RWPE2 (cell line): Measurements from ENCODE around the gene ZNF471.

ENCODE experiments used
- ATAC-seq: fragments of 200-7000 bp; cut with Tn5 transposase; 3 replicates; pipeline ENCODE4 v1.9.1; 2021; ENCODE audit warnings: low read depth
- DNase-seq: peaks from one replicate; pipeline ENCODE4 v3.0.0-alpha.2; 2020; ENCODE audit warnings: low spot score
- H3K27ac ChIP-seq: fragments of 450-650 bp; 2 replicates; pipeline ENCODE4 v1.5.1; 2017; ENCODE audit warnings: mild to moderate bottlenecking; ENCODE audit not compliant: poor library complexity, severe bottlenecking
- H3K27me3 ChIP-seq: fragments of 250-450 bp; sonication (Bioruptor Pico); 2 replicates; pipeline ENCODE4 v1.5.1; 2021; ENCODE audit warnings: mild to moderate bottlenecking, moderate library complexity; ENCODE audit not compliant: insufficient read depth, poor library complexity, severe bottlenecking
- H3K36me3 ChIP-seq: fragments of 250-450 bp; sonication (Bioruptor Pico); 2 replicates; pipeline ENCODE4 v1.5.1; 2020; ENCODE audit warnings: low read depth, mild to moderate bottlenecking, moderate library complexity
- H3K4me1 ChIP-seq: fragments of 250-450 bp; sonication (Bioruptor Pico); 2 replicates; pipeline ENCODE4 v1.5.1; 2021; ENCODE audit warnings: mild to moderate bottlenecking, moderate library complexity; ENCODE audit not compliant: insufficient read depth, poor library complexity, severe bottlenecking
- H3K4me3 ChIP-seq: fragments of 250-450 bp; sonication (Bioruptor Pico); 2 replicates; pipeline ENCODE4 v1.5.1; 2021; ENCODE audit warnings: mild to moderate bottlenecking, moderate library complexity; ENCODE audit not compliant: severe bottlenecking
- H3K9me3 ChIP-seq: fragments of 250-450 bp; sonication (Bioruptor Pico); 2 replicates; pipeline ENCODE4 v1.5.1; 2021; ENCODE audit warnings: mild to moderate bottlenecking, moderate library complexity; ENCODE audit not compliant: severe bottlenecking
- TF ChIP-seq, protein P1 (sequence below): fragments of 450-650 bp; IDR thresholded peaks from one replicate; pipeline ENCODE4 v1.5.1; 2017; ENCODE audit warnings: mild to moderate bottlenecking, moderate library complexity; ENCODE audit not compliant: poor library complexity, severe bottlenecking

ZNF471 gene

DNA sequence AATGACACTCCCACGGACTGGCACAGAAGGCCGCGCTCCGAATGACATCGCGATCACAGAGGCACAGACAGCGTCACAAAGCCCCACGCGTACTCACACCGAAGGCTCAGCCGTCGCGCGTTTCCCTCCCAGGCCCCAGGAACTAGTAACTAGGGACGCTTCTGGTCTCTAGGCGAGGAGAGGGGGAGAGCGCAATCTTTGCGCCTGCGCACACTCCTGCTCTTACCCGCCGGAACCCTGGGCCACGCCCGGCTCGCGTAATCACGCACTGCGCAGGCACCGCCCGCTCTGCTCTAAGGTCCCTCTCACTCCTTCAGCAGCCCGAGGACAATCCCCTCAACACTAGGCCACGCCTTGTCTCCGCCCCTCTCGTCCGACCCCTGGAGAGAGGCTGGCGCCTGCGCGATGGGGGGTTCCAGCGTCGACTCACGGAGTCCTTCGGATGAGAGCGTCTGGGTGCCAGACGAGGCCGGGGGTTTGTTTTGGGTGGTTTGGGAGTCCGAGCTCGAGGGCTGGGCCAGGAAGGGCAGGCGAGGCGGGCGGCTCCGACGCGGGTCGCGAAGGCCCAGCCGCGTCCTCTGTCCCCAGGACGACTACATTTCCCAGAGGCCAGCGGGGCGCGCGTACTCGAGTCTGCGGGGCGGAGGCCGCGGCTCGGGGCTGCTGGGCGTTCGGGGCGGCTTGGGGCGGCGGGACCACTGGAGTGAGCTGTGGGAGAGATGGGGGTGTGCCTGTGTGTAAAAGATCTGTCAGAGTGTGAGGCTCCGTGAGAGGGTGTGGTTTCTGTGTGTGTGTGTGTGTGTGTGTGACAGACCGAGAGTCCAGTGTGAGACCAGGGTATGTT is at the start of gene ZNF471:
TSS of gene ZNF471 (plus strand) at position 410 of the 844 bp plus-strand sequence. CDS start 3,717 bp downstream, outside the sequence.
- Histone ChIP-seq H3K27me3 (no peaks in the 10 kb centered on the region), H3K27ac (peak within 1 kb of the TSS; percentile 47), H3K36me3 (no peaks in the 10 kb centered on the region), H3K9me3 (peaks cover 7% of the 10 kb centered on the region), H3K4me3 (peak within 1 kb of the TSS; percentile 51), H3K4me1 (no peaks in the 10 kb centered on the region)
- DNase-seq (peak; percentile 86), ATAC-seq (peak; percentile 99)
- TF ChIP-seq, protein P1, sequence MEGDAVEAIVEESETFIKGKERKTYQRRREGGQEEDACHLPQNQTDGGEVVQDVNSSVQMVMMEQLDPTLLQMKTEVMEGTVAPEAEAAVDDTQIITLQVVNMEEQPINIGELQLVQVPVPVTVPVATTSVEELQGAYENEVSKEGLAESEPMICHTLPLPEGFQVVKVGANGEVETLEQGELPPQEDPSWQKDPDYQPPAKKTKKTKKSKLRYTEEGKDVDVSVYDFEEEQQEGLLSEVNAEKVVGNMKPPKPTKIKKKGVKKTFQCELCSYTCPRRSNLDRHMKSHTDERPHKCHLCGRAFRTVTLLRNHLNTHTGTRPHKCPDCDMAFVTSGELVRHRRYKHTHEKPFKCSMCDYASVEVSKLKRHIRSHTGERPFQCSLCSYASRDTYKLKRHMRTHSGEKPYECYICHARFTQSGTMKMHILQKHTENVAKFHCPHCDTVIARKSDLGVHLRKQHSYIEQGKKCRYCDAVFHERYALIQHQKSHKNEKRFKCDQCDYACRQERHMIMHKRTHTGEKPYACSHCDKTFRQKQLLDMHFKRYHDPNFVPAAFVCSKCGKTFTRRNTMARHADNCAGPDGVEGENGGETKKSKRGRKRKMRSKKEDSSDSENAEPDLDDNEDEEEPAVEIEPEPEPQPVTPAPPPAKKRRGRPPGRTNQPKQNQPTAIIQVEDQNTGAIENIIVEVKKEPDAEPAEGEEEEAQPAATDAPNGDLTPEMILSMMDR = no peak

DNA sequence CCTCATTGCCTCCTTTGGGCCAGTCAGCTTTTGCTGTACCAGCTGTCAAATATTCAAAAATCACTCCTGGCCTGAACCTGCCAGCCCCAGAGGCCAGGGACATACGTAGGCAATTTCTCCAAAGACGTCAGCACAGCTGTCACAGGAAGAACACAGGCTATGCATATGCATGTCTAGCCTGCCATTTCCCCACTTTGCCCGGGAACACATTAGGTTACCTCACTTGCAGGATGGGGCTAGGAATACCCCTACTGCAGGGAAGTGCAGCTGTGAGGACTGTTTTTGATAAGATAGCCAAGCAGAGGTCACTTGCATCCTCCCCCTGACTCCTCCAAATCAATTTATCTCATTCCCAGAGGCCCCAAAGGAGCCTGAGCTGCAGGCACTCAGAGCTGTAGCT is 33.3 kb upstream of the ZNF471 start:
- Histone ChIP-seq H3K4me1 (no peaks in the 10 kb centered on the region), H3K27ac (no peak overlapping the region), H3K9me3 (peaks cover 14% of the 10 kb centered on the region), H3K27me3 (no peaks in the 10 kb centered on the region), H3K36me3 (no peaks in the 10 kb centered on the region), H3K4me3 (no peak overlapping the region)
- TF ChIP-seq, protein P1 = no peak
- DNase-seq = no peak
- ATAC-seq = no peak

DNA sequence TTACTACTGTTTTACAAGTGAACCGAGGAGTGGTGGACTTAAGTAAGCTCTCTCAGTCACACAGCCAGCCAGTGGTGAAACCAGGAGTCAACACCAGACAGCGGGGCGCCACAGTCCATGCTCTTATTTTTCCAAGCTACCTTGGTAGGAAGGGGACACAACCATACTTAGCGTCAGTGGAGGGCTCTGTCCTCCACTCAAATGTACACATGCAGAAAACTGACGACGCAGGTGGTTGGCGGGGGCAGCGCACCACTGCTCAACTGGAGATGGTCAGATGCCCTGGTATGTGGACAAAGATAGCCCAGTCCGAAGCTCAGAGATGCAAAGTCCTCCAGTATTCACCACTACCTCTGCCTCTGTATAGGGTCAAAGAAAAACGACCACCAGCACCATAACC is 31.6 kb upstream of the ZNF471 start:
- no peak overlapping the region for H3K4me3 ChIP-seq
- ATAC-seq = no peak

DNA sequence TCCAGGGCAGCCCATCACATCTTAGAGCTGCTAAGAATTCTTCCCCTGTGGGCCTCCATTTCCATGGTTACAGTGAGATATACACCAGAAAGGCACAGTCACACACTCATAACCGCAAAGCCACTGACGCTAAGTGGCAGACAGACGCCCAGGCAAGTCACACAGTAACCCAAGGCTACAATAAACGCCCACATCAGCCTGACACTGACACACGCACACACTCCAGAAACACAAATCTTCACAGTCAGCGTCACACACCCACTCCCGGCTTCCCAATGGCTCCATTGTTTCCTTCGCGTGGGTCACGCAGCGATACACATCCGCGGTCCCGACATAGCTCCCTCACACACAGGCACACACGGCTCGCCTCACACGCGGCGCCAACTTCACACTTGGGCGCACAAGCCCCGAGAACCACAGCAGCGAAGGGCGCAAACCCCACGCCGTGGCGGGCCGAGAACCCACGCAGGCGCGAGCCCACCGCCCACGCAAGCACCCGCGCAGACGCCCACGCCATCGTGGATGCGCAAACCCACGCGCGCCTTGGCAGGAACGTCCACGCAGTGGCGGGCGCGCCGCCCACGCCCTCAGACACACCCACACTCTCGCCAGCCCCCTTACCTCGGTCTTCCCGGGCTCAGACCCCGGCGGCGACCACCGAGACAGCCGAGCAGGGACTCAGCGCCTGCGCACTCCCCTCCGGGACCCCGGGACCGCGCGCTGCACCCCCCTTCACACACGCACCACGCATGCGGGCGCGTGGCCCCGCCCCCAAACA is 30.8 kb upstream of the ZNF471 start, which contains the start of gene ZNF667:
TSS of gene ZNF667 (minus strand) at position 695 of the 778 bp plus-strand sequence. CDS start 14,975 bp downstream, outside the sequence.
- no peaks in the 10 kb centered on the region for H3K4me1 ChIP-seq
- peak within 1 kb of the TSS; percentile 38 for H3K27ac ChIP-seq
- DNase-seq (no peak), ATAC-seq (no peak)
- peak within 1 kb of the TSS; percentile 36 for H3K4me3 ChIP-seq
- no peaks in the 10 kb centered on the region for H3K36me3 ChIP-seq
- no peaks in the 10 kb centered on the region for H3K27me3 ChIP-seq
- peaks cover 6% of the 10 kb centered on the region for H3K9me3 ChIP-seq
- TF ChIP-seq, protein P1 = no peak

More for the DNA sequence above, 31.6 kb upstream of the ZNF471 start:
- peaks cover 10% of the 10 kb centered on the region for H3K9me3 ChIP-seq
- H3K27ac ChIP-seq = no peak overlapping the region
- no peaks in the 10 kb centered on the region for H3K36me3 ChIP-seq
- no peaks in the 10 kb centered on the region for H3K27me3 ChIP-seq
- TF ChIP-seq, protein P1 = no peak
- DNase-seq = no peak
- no peaks in the 10 kb centered on the region for H3K4me1 ChIP-seq
